Measurements from ENCODE around the gene PABPN1.
"Not testable (repeated sequence)": the region's sequence is repeated elsewhere in the genome, so short reads cannot be mapped to it uniquely, and the experiment has no call there.

PABPN1 gene, protein sequence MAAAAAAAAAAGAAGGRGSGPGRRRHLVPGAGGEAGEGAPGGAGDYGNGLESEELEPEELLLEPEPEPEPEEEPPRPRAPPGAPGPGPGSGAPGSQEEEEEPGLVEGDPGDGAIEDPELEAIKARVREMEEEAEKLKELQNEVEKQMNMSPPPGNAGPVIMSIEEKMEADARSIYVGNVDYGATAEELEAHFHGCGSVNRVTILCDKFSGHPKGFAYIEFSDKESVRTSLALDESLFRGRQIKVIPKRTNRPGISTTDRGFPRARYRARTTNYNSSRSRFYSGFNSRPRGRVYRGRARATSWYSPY

DNA sequence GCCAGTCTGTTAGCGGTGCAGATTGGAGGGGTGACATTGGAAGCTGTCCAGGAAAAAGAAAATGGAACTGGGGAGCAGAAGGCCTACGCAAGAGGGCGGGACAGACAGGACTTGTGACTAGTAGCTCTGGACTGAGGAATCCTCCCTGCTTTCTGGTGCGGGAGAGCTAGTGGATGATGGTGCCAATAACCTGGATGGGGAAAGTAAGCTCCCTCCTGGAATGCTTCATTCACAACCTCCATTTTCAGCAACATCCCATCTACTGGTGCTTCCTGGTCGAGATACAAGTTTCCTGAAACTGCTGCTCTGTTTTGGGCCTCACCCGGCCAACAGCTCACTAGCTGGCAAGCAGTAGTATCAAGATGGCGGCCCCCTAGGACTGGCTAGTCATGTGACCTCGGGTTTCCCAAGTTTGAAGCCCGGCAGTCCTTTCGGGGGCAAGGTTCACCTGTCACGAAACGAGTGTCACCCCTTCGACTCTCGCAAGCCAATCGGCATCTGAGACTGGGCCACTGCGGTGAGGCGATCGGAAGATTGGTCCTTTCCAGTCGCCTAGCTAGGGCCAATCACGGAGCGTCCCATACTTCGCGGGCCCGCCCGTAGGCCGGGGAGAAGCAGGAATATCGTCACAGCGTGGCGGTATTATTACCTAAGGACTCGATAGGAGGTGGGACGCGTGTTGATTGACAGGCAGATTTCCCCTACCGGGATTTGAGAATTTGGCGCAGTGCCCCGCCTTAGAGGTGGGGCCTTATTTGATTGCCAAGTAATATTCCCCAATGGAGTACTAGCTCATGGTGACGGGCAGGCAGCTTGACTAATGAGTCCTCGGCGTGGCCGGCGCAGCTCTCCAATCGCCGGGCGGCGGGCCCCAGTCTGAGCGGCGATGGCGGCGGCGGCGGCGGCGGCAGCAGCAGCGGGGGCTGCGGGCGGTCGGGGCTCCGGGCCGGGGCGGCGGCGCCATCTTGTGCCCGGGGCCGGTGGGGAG, at the start of gene PABPN1:
Gene PABPN1 (plus strand): TSS at position 874 of the 988 bp plus-strand sequence. CDS start 13 bp downstream, at position 887.
- DNase-seq, result peak; percentile 98

DNA sequence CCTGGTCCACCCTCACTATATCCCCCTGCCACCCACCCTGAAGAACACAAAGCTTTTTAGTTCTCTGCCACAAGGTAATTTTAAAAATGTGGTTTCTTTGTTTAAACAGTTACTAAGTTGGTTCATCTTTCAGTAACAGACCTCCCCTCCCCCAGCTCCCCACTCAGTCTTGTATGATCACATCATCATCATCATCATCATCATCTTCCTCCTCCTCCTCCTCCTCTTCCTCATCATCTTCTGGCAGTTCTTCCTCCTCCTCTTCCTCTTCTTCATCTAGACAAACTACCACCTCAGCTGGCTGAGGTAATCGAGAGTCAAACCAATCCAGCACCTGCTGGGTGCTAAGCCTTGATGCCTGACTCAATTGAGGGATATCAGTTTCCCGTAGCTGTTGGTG, 45.8 kb upstream of the PABPN1 start:
- DNase-seq, result no peak

DNA sequence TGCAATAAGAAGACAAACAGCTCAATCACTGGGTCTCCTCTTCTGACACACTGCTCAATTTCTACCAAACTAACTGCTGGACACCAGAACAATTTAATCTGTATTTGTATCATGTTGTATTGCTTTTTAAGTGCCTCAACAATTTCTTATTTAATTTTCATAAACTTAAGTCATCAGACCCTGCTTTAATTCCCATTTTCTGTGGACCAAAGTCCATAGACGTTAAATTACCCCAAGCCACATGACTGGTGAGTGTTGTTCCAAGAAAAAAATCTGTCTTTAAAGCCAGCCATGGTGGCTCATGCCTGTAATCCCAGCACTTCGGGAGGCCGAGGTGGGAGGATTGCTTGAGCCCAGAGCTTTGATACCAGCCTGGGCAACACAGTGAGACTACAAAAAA, 44.1 kb upstream of the PABPN1 start:
- DNase-seq, result no peak

DNA sequence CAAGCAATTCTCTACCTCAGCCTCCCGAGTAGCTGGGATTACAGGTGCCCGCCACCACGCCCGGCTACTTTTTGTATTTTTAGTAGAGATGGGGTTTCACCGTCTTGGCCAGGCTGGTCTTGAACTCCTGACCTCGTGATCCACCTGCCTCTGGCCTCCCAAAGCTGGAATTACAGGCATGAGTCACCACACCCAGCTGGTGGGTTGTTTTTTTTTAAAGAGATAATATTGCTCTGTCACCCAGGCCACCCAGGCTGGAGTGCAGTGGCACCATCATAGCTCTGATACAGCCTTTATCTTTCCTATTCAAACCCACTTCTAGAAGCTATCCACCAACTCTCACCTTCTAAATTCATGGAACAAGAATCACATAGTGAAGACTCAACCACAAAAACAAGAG, 43.3 kb upstream of the PABPN1 start:
- not testable (repeated sequence) for DNase-seq

DNA sequence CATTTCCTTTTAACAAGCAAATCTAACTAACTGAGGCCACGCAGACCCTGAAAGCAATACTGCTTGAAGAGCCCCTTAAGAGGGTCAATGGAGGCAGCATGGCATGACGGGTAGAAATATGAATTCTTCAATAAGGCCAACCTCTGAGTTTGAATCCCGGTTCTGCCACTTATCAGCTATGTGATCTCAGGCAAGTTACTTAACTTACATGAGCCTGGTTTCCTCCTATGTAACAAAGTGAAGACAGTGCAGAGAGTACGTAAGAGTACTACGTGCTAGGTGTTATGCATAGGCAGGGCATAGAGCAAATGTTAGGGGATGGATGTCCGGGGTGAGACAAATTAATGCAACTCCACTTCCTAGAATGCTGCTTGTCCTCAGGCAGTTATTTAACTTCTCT, 40.0 kb upstream of the PABPN1 start:
- no peak for DNase-seq

DNA sequence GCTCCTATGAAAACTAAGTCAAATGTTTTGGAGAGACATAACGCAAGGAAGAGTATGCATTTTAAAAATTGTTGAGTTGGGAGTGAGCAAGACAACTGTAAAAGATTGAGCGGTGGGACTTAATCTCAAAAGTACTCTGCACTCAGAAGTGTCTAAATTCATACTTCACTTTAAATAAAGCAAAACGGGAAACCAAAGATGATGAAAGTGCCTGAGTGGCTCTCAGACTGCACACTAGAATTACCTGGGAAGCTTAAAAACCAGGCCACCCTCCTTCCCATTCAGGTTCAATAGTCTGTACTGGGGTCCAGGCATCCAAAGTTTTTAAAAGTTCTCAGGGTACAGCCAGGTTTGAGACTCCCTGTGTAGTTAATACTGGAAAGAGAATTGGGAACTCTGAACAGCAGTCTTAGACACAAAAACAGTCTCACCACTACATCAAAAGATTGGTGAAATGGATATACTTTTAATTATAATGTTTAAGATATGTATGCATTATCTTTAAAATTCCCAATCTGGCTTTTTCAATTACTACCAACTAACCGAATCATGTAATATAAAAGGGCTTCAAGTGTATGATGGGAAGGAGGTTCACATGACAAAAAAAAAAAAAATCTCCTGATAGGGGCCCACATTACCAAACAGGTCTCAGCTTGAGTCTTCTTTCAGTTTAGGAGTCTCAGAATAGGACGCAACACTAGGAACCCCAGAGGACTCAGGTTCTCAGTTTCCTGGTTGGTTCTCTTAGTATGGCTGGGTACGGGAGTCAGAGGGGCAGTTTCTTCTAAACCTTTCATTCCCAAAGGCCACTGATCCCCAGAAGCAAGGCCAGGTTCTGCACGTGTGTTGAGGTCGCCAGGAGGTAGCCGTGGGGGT, 36.4 kb upstream of the PABPN1 start:
- no peak for DNase-seq

DNA sequence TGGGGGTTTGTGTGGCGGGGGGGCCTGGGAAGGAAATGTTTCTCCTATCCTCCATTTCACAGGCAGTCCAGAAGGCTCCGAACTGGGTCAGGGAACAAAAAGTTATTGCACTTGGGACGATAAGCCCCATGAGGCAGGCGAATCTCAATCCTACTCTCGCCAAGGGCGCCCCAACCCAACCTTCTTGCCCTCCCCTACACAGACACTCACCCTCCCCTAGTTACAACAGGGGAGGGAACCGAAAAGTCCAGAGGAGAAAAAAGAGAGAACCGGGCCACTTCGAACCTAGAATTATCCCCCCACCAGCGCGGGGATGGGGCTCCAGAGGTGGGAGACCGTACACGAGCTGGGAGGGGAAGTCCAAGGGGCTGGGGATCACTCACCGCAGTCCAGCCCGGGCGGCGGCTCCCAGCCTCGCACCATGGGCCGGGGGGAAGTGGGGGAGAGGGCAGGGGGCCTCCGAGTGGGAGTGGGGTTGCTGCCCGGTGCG, 35.7 kb upstream of the PABPN1 start:
- no peak for DNase-seq

DNA sequence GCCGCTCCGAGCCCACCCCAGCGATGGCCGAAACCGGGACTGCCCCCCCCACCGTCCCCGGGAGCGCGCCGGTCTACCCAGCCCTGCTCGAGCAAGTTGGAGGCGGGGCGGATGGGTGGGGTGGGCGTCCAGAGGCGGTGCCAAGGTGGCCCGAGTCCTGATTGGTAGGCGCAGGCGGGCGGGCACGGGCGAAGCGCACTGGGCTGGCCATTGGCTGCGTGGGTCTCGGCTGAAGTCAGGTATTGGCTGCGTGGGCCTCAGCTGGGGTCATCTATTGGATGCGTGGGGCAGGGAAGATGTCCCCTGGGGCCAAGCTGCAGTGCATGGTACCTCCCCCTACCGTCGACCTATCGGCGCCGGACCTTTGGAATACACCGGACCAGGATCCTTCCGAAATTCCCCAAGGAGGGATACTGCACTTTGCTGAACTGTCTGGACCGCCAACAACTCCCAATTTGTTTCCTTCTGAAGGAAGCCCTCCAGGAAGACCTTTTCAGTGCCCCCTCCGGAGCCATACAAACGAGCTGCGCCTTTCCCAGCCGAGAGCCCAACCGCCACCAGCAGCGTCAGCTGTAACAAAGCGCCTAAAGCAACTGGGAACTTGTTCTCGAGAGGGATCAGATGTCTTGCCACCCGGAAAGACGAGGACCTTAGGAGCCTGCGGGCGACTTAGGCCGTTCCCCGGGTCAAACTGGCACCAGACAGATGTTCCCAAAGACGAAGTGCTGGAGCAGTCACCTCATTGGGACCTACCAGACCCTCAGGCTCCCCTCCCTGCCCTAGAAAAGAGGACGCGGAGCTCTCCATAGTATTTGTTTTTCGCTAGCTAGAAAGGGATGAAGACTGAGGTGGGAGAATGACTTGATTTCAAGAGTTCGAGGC, 35.0 kb upstream of the PABPN1 start, which contains the start of gene HOMEZ:
Gene HOMEZ (minus strand): TSS at position 113 of the 882 bp plus-strand sequence. CDS start 180 bp downstream, outside the sequence.
- DNase-seq, result peak; percentile 99

DNA sequence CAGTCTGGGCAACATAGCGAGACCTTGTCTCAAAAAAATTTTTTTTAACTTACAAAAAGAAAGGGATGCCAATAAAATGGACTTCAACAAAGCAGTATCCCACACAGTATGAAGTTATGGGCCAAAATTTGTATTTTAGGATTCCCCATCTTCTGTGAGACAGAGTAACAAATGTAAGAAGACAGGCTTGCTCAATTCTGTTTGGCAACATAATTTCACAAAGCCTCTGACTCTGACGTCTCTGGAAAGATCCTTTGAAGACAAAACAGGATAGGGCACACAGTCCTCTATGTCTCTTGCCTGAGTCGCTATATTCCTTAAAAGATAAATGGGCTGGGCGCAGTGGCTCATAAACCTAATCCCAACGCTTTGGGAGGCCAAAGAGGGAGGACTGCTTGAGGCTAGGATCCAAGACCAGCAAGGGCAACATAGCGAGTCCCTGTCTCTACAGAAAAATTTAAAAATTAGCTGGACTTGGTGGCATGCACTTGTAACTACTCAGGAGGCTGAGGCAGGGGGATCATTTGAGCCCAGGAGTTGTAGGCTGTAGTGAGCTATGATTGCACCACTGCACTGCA, 34.3 kb upstream of the PABPN1 start:
- no peak for DNase-seq

DNA sequence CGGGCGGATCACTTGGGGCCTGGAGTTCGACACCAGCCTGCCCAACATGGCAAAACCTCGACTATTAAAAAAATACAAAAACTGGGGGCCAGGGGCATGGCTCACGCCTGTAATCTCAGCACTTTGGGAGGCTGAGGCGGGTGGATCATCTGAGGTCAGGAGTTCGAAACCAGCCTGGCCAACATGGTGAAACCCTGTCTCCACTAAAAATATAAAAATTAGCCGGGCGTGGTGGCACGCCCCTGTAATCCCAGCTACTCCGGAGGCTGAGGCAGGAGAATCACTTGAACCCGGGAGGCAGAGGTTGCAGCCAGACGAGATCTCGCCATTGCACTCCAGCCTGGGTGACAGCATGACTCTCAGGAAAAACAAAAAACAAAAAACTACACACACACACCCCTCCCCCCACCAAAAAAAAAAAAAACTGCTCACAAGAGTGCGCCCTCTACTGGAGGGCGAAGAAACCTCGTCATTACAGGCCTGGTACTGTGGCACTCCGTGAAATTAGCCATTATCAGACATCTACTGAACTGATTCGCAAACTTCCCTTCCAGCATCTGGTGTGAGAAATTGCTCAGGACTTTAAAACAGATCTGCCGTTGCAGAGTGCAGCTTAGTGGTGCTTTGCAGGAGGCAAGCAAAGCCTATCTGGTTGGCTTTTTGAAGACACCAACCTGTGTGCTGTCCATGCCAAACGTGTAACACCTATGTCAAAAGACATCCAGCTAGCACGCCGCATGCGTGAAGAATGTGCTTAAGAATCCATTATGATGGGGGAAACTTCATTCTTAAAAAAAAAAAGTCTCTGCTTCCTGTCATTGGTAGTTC, 26.3 kb upstream of the PABPN1 start:
- DNase-seq, result peak; percentile 82

DNA sequence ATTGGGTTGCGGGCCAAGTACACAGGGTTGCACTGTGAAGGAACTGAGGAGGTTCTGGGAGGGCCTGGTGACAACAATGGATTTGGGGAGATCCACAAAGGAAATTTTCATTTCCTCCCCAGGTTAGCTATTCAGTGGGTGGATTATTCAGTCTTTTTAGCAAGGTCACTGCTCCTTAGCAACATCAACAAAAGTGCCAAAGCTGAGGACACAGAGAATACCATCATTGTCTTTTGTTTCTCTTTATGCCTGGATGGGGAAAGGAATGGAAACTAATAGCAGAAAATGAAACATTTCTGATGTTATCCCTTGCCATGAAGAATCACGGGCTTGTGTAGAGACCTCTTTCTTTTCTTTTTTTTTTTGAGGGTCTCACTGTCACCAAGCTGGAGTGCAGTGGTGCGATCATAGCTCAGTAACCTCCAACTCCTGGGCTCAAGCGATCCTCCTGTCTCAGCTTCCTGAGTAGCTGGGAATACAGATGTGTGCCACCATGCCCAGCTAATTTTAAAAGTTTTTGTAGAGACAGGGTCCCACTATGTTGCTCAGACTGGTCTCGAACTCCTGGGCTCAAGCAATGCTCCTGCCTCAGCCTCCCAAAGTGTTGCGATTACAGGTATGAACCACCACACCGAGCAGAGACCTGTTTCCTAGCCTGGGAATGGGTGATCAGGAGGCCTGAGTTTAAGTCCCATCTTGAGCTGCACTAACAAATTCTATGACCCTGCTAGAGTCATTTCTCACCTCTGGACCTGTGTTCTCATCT, 25.1 kb upstream of the PABPN1 start:
- DNase-seq, result no peak

DNA sequence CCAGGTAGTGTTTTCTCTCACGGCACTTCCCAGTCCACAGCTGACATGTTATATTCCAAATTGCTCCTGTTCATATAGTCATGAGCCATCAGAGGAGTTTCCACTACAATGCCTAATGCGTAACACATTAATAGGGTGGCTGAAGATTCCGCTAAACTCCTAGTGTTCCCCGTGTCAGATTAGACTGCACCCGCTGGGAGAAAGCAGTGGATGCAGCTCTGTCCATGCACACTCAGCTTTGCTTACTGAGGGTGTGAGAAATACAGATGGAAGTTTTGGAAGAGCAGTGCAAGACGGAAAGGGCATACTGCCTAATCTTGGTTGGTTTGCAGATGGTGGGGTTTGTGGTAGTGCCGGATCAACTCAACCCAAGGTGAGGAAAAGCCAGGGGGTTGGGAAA, 24.2 kb upstream of the PABPN1 start:
- DNase-seq, result no peak

DNA sequence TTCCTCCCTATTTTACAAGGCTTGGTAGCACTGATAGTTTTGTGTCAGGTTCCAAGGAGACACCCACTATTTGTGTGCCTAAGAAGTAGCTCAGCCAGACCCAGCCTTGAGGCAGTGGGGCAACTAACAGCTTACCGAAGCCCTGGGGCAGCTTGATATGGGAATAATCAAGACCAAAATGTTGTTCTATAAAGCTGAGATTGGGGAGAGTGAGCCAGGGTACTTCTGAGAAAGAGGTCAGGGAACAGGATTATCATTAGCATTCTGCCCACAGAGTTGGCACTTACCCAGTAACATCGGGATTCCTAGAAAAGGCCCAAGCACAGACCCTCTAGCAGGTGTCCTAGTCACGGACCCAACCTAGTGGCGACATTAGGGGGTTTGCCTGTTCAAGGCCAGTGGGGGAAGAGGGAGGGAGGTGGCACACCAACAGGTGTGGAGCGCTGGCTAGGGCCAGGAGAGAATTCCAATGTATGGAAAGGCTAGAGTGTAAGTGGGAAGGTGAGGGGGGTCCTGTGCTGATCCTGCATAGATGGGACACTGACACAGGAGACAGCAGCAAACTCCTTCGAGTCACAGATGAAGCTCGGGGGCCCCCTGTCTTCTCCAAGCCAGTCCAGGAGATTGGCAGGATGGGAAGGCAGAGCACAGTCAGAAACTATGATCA, 23.5 kb upstream of the PABPN1 start:
- DNase-seq, result peak; percentile 34

DNA sequence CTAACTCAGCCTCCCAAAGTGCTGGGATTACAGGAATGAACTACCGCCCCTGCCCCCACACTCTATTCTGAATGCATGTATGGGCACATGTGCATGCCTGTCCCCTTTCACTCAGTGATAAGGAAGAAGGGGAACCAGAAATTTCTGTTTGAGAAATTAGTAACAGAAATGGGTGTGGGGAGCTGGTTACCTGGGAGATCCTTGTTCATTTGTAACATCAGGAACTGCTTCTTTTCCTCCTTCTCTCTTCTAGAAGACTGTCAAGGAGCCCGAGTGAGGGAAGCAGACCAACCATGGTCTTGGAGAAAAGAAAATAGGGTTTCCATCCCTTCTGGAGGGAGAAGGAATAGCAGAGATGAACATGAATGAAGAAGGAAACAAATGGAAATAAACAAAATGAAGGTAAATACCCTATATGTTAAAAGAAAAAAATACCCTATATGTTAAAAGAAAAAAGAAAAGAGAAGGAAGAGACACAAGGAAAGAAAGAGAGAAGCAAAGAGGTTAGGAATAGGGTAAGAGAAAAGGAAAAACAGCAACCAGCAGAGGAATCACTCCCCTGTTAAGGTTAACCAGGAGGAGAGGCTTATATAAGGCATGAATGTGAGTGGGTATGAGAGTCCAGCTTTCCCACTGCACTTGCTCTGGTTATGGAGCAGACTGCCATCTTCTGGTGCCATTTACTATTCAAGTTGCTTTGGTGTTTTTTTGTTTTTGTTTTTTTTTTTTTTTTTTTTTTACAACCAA, 21.9 kb upstream of the PABPN1 start:
- DNase-seq, result peak; percentile 57

DNA sequence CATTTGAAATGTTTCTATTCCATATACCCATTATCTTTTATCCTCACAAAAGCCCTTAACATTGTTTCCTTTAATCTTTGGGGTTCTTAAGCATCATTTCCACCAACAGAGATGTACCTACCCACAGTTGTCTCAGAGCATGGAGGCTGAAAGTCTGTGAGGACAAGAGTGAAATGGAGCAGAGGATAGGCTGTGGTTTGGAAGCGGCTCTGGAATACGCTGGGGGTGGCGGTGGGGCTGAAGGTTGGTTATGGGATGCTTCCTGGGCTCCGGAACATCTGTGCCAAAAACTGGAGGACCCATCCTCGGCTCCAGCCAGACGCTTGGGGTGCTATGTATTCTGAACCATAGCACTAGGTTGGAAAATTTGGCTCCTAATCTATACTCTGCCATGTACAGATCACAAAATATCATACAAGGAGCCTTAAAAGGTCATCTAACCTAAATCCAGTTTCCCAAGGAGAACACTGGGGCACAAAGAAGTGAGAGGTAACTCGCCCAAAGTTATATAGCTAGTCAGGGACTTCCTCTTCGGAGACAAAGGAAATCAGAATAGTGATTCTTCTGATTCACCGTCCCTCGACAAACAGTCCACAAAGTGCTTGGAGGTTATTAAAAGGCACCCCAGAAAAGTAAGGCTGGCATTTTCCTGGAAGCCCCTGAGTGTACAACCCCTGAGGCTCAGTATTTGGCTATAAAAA, 21.1 kb upstream of the PABPN1 start:
- DNase-seq, result peak; percentile 59

DNA sequence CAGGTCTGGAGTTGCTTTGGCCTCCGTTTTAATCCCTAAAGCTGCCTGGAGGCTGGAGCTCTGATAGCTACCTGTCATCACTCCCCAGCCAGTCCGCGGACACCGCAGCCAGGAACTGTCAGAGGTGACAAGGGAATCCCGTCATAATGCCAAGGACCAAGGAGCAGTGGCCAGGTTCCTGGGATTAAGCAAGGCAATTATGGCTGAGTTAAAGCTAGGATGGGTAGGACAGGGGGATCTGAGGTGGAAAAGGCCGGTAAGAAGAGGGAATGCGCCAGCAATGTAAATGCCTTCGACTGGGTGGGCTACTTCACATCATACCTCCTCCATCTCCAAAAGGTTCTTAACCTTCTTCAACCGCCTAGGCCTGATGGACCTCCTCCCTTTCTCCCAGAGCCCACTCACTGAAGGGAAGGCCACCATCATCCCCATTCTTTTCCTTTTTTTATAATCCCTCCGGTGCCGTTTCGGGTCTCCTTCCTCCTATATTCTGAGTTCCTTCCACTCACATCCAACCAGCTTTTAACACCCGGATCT, 20.5 kb upstream of the PABPN1 start:
- DNase-seq, result peak; percentile 68

All from activated effector memory CD4-positive, alpha-beta T cell treated with anti-CD3 and anti-CD28 coated beads, Interleukin-2, amount 50 U/mL, for 16 hours (primary cell).